ENCODE results near the gene LPCAT3.
A peak's percentile ranks its signal among the peaks of the same experiment; 100 is the strongest.

The LPCAT3 gene

GRCh38 chr12:6944381-6945186 lies 73.7 kb downstream of the LPCAT3 start:
- peaks cover 6% of the 10 kb centered on the region for H4K20me1 ChIP-seq (ENCODE audit: insufficient read depth, low read length, poor library complexity, severe bottlenecking)
- no peak overlapping the region for H2AFZ ChIP-seq (ENCODE audit: low read length)
- TF ChIP-seq EZH2phosphoT487 (IDR thresholded peaks at IDR 0.05; ENCODE audit: borderline replicate concordance) (no peak), CTCF (conservative IDR thresholded peaks at IDR 0.05; ENCODE audit: low read length) (peak; percentile 83)
- H3K4me1 ChIP-seq (ENCODE audit: insufficient read depth, low read length, poor library complexity, severe bottlenecking), result peaks cover 32% of the 10 kb centered on the region
- no peaks in the 10 kb centered on the region for H3K9me2 ChIP-seq (replicated peaks; ENCODE audit: low read depth, low read length)
- H3K79me2 ChIP-seq (ENCODE audit: insufficient read depth, low read length), result peaks cover 25% of the 10 kb centered on the region
- no peaks in the 10 kb centered on the region for H3K27me3 ChIP-seq (ENCODE audit: insufficient read depth, low read length, poor library complexity, severe bottlenecking)
- H3K9ac ChIP-seq (ENCODE audit: low read depth, low read length, poor library complexity, severe bottlenecking), result peak overlapping the region; percentile 99
- H3F3A ChIP-seq (ENCODE audit: low read depth), result peaks cover 12% of the 10 kb centered on the region
- H3K4me3 ChIP-seq (ENCODE audit: low read length, poor library complexity, severe bottlenecking), result peak overlapping the region; percentile 89
- H3K4me2 ChIP-seq (ENCODE audit: low read depth, low read length, poor library complexity, severe bottlenecking), result peak overlapping the region; percentile 91
- no peaks in the 10 kb centered on the region for H3K9me3 ChIP-seq (ENCODE audit: insufficient read depth, low read depth, low read length)
- H3K36me3 ChIP-seq (ENCODE audit: insufficient read depth, low read length), result no peaks in the 10 kb centered on the region

GRCh38 chr12:6943722-6944380 lies 74.4 kb downstream of the LPCAT3 start, which contains the start of the genes C12orf57 and RNU7-1:
Gene C12orf57 (plus strand): TSS chr12:6944022. CDS start chr12:6944122, 100 bp downstream.
Gene RNU7-1 (plus strand): TSS chr12:6943816.
- TF ChIP-seq CTCF (conservative IDR thresholded peaks at IDR 0.05; ENCODE audit: low read length) (no peak), EZH2phosphoT487 (IDR thresholded peaks at IDR 0.05; ENCODE audit: borderline replicate concordance) (no peak)
- peak within 1 kb of the TSS; percentile 99 for H3K9ac ChIP-seq (ENCODE audit: low read depth, low read length, poor library complexity, severe bottlenecking)
- peak within 1 kb of the TSS; percentile 89 for H3K4me3 ChIP-seq (ENCODE audit: low read length, poor library complexity, severe bottlenecking)
- no peaks in the 10 kb centered on the region for H3K36me3 ChIP-seq (ENCODE audit: insufficient read depth, low read length)
- H3K79me2 ChIP-seq (ENCODE audit: insufficient read depth, low read length), result peaks cover 25% of the 10 kb centered on the region
- no peaks in the 10 kb centered on the region for H3K9me2 ChIP-seq (replicated peaks; ENCODE audit: low read depth, low read length)
- peak within 1 kb of the TSS; percentile 91 for H3K4me2 ChIP-seq (ENCODE audit: low read depth, low read length, poor library complexity, severe bottlenecking)
- peaks cover 32% of the 10 kb centered on the region for H3K4me1 ChIP-seq (ENCODE audit: insufficient read depth, low read length, poor library complexity, severe bottlenecking)
- H3K9me3 ChIP-seq (ENCODE audit: insufficient read depth, low read depth, low read length), result no peaks in the 10 kb centered on the region
- peaks cover 6% of the 10 kb centered on the region for H4K20me1 ChIP-seq (ENCODE audit: insufficient read depth, low read length, poor library complexity, severe bottlenecking)
- no peaks in the 10 kb centered on the region for H3K27me3 ChIP-seq (ENCODE audit: insufficient read depth, low read length, poor library complexity, severe bottlenecking)
- peak within 1 kb of the TSS; percentile 44; the same call in 1 of the 2 replicates for H2AFZ ChIP-seq (ENCODE audit: low read length)
- peaks cover 12% of the 10 kb centered on the region for H3F3A ChIP-seq (ENCODE audit: low read depth)

GRCh38 chr12:6943389-6943721 lies 74.9 kb downstream of the LPCAT3 start:
- Histone ChIP-seq H4K20me1 (ENCODE audit: insufficient read depth, low read length, poor library complexity, severe bottlenecking) (peaks cover 6% of the 10 kb centered on the region), H2AFZ (ENCODE audit: low read length) (peak overlapping the region; percentile 44; the same call in 1 of the 2 replicates), H3K4me1 (ENCODE audit: insufficient read depth, low read length, poor library complexity, severe bottlenecking) (peaks cover 32% of the 10 kb centered on the region), H3K9me2 (replicated peaks; ENCODE audit: low read depth, low read length) (no peaks in the 10 kb centered on the region), H3K27me3 (ENCODE audit: insufficient read depth, low read length, poor library complexity, severe bottlenecking) (no peaks in the 10 kb centered on the region), H3K9me3 (ENCODE audit: insufficient read depth, low read depth, low read length) (no peaks in the 10 kb centered on the region), H3K4me2 (ENCODE audit: low read depth, low read length, poor library complexity, severe bottlenecking) (peak overlapping the region; percentile 91), H3F3A (ENCODE audit: low read depth) (peaks cover 12% of the 10 kb centered on the region), H3K9ac (ENCODE audit: low read depth, low read length, poor library complexity, severe bottlenecking) (peak overlapping the region; percentile 99), H3K79me2 (ENCODE audit: insufficient read depth, low read length) (peaks cover 25% of the 10 kb centered on the region), H3K4me3 (ENCODE audit: low read length, poor library complexity, severe bottlenecking) (peak overlapping the region; percentile 89), H3K36me3 (ENCODE audit: insufficient read depth, low read length) (no peaks in the 10 kb centered on the region)
- TF ChIP-seq CTCF (conservative IDR thresholded peaks at IDR 0.05; ENCODE audit: low read length) (no peak), EZH2phosphoT487 (IDR thresholded peaks at IDR 0.05; ENCODE audit: borderline replicate concordance) (no peak)
